LNCAP (cell line): ENCODE results near the gene PI4KB.

Source experiments
- TF ChIP-seq, protein P1 (sequence below): fragments of 450-650 bp; IDR thresholded peaks from 2 replicates; pipeline ENCODE4 v1.5.1; 2017; ENCODE audit warnings: mild to moderate bottlenecking

PI4KB gene

GRCh38 chr1:151290709-151291303 is 36.4 kb downstream of the PI4KB start:
- TF ChIP-seq, protein P1, sequence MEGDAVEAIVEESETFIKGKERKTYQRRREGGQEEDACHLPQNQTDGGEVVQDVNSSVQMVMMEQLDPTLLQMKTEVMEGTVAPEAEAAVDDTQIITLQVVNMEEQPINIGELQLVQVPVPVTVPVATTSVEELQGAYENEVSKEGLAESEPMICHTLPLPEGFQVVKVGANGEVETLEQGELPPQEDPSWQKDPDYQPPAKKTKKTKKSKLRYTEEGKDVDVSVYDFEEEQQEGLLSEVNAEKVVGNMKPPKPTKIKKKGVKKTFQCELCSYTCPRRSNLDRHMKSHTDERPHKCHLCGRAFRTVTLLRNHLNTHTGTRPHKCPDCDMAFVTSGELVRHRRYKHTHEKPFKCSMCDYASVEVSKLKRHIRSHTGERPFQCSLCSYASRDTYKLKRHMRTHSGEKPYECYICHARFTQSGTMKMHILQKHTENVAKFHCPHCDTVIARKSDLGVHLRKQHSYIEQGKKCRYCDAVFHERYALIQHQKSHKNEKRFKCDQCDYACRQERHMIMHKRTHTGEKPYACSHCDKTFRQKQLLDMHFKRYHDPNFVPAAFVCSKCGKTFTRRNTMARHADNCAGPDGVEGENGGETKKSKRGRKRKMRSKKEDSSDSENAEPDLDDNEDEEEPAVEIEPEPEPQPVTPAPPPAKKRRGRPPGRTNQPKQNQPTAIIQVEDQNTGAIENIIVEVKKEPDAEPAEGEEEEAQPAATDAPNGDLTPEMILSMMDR, result no peak

GRCh38 chr1:151289991-151290708 is 37.1 kb downstream of the PI4KB start:
- TF ChIP-seq, protein P1, result no peak

- TF ChIP-seq, protein P1, result no peak
Measured at GRCh38 chr1:151289080-151289935, 37.9 kb downstream of the PI4KB start.

DNA sequence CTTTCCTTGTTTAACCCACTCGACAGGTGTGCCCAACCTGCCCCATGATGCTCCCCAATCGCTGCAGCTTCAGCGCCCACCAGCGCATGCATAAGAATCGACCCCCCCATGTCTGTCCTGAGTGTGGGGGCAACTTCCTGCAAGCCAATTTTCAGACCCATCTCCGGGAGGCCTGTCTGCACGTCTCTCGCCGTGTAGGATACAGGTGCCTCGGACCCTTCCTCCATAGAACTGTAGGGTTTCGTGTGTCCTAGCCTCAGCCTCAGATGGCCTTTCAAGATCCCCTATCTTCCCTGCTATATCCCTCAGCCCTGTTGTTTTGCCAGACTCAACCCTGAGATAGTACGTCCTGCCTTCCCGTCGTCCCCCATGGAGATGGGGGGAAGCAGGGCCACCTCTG is 38.7 kb downstream of the PI4KB start:
- TF ChIP-seq, protein P1, result no peak

- TF ChIP-seq, protein P1, result no peak
Measured at GRCh38 chr1:151287767-151288500, 39.3 kb downstream of the PI4KB start.

- TF ChIP-seq, protein P1, result no peak
Measured at GRCh38 chr1:151287341-151287699, 39.9 kb downstream of the PI4KB start.
